Measurements from ENCODE around the gene GPX7. TPM values are rescaled to one million over a fixed set of nuclear protein-coding genes. Genes with fewer than 3 reads are reported as not detected.

GPX7 gene
- total RNA-seq, 1 donor, result 92.1 TPM

GRCh38 chr1:52585474-52585873 is 16.7 kb upstream of the GPX7 start:
- DNase-seq (ENCODE audit: low read depth in 2 of 3, low spot score in 2 of 3), result no peak

GRCh38 chr1:52588027-52588426 is 14.1 kb upstream of the GPX7 start:
- DNase-seq (ENCODE audit: low read depth in 2 of 3, low spot score in 2 of 3), result no peak

- no peak for DNase-seq (ENCODE audit: low read depth in 2 of 3, low spot score in 2 of 3)
Measured at GRCh38 chr1:52588535-52588934, 13.6 kb upstream of the GPX7 start.

GRCh38 chr1:52590266-52590665 is 11.9 kb upstream of the GPX7 start:
- DNase-seq (ENCODE audit: low read depth in 2 of 3, low spot score in 2 of 3), result no peak

GRCh38 chr1:52592637-52593323 is 9.4 kb upstream of the GPX7 start:
- DNase-seq (ENCODE audit: low read depth in 2 of 3, low spot score in 2 of 3), result no peak

- DNase-seq (ENCODE audit: low read depth in 2 of 3, low spot score in 2 of 3), result no peak
Measured at GRCh38 chr1:52593495-52593894, 8.7 kb upstream of the GPX7 start.

GRCh38 chr1:52595061-52595460 is 7.1 kb upstream of the GPX7 start:
- DNase-seq (ENCODE audit: low read depth in 2 of 3, low spot score in 2 of 3), result no peak

- DNase-seq (ENCODE audit: low read depth in 2 of 3, low spot score in 2 of 3), result no peak
Measured at GRCh38 chr1:52597912-52598311, 4.3 kb upstream of the GPX7 start.

GRCh38 chr1:52598729-52599128 is 3.4 kb upstream of the GPX7 start:
- DNase-seq (ENCODE audit: low read depth in 2 of 3, low spot score in 2 of 3), result no peak

GRCh38 chr1:52599236-52599635 is 2.9 kb upstream of the GPX7 start:
- DNase-seq (ENCODE audit: low read depth in 2 of 3, low spot score in 2 of 3), result no peak

- DNase-seq (ENCODE audit: low read depth in 2 of 3, low spot score in 2 of 3), result no peak
Measured at GRCh38 chr1:52600533-52601179, 1.5 kb upstream of the GPX7 start.

- no peak for DNase-seq (ENCODE audit: low read depth in 2 of 3, low spot score in 2 of 3)
Measured at GRCh38 chr1:52601519-52601918, 652 bp upstream of the GPX7 start.

GRCh38 chr1:52602856-52603600 is 857 bp downstream of the GPX7 start:
- DNase-seq (ENCODE audit: low read depth in 2 of 3, low spot score in 2 of 3), result no peak

- no peak for DNase-seq (ENCODE audit: low read depth in 2 of 3, low spot score in 2 of 3)
Measured at GRCh38 chr1:52603630-52604029, 1.5 kb downstream of the GPX7 start.

GRCh38 chr1:52604063-52604770 is 2.0 kb downstream of the GPX7 start:
- DNase-seq (ENCODE audit: low read depth in 2 of 3, low spot score in 2 of 3), result no peak

- no peak for DNase-seq (ENCODE audit: low read depth in 2 of 3, low spot score in 2 of 3)
Measured at GRCh38 chr1:52613636-52614373, 11.6 kb downstream of the GPX7 start.

- no peak for DNase-seq (ENCODE audit: low read depth in 2 of 3, low spot score in 2 of 3)
Measured at GRCh38 chr1:52614671-52615070, 12.5 kb downstream of the GPX7 start.

- DNase-seq (ENCODE audit: low read depth in 2 of 3, low spot score in 2 of 3), result no peak
Measured at GRCh38 chr1:52615489-52616042, 13.4 kb downstream of the GPX7 start.

GRCh38 chr1:52621950-52622349 is 19.8 kb downstream of the GPX7 start:
- no peak for DNase-seq (ENCODE audit: low read depth in 2 of 3, low spot score in 2 of 3)

- no peak for DNase-seq (ENCODE audit: low read depth in 2 of 3, low spot score in 2 of 3)
Measured at GRCh38 chr1:52623812-52624211, 21.6 kb downstream of the GPX7 start.
